ENCODE measurements around the gene CRTC2.
"Not testable (repeated sequence)": the region's sequence is repeated elsewhere in the genome, so short reads cannot be mapped to it uniquely, and the experiment has no call there.

CRTC2 gene

GRCh38 chr1:153919876-153920852 is 38.2 kb downstream of the CRTC2 start:
- H3K4me3 ChIP-seq (ENCODE audit: low read depth, low read length): no peak overlapping the region
- in situ Hi-C loops (cut with HindIII; ENCODE audit: low pct_ligation_motif_present, low sequenced_read_pairs): no loop called here
- DNase-seq: no peak
- peak; percentile 54 for TF ChIP-seq CTCF (IDR thresholded peaks at IDR 0.05; ENCODE audit: low read depth, low read length, missing control alignments)
- no peak overlapping the region for H3K27ac ChIP-seq
- H3K36me3 ChIP-seq (replicated peaks): no peaks in the 10 kb centered on the region
- H3K27me3 ChIP-seq (replicated peaks): no peaks in the 10 kb centered on the region

- TF ChIP-seq CTCF (IDR thresholded peaks at IDR 0.05; ENCODE audit: low read depth, low read length, missing control alignments): no peak
- DNase-seq: no peak
- H3K27ac ChIP-seq: no peak overlapping the region
- in situ Hi-C loops (cut with HindIII; ENCODE audit: low pct_ligation_motif_present, low sequenced_read_pairs): no loop called here
- no peak overlapping the region for H3K4me3 ChIP-seq (ENCODE audit: low read depth, low read length)
- no peaks in the 10 kb centered on the region for H3K36me3 ChIP-seq (replicated peaks)
- H3K27me3 ChIP-seq (replicated peaks): no peaks in the 10 kb centered on the region
These were observed 42.1 kb downstream of the CRTC2 start for GRCh38 chr1:153916297-153916696.

GRCh38 chr1:153912349-153912748 is 46.1 kb downstream of the CRTC2 start:
- no peaks in the 10 kb centered on the region for H3K27me3 ChIP-seq (replicated peaks)
- no peak overlapping the region for H3K4me3 ChIP-seq (ENCODE audit: low read depth, low read length)
- in situ Hi-C loops (cut with HindIII; ENCODE audit: low pct_ligation_motif_present, low sequenced_read_pairs): no loop called here
- no peaks in the 10 kb centered on the region for H3K36me3 ChIP-seq (replicated peaks)
- no peak for DNase-seq
- H3K27ac ChIP-seq: no peak overlapping the region
- TF ChIP-seq CTCF (IDR thresholded peaks at IDR 0.05; ENCODE audit: low read depth, low read length, missing control alignments): no peak

DNA sequence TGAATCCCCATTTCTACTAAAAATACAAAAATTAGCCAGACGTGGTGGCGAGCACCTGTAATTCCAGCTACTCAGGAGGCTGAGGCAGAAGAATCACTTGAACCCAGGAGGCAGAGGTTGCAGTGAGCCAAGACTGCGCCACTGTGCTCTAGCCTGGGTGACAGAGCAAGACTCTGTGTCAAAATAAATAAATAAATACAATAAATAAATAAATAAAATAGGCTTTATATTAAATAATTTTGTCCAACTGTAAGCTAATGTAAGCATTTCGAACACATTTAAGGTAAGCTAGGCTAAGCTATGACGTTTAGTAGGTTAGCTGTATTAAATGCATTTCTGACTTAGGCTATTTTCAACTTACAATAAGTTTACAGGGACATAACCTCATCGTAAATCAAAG is 47.9 kb downstream of the CRTC2 start:
- H3K27me3 ChIP-seq (replicated peaks); H3K27ac ChIP-seq; DNase-seq; H3K4me3 ChIP-seq (ENCODE audit: low read depth, low read length); in situ Hi-C loops (cut with HindIII; ENCODE audit: low pct_ligation_motif_present, low sequenced_read_pairs); H3K36me3 ChIP-seq (replicated peaks): not testable (repeated sequence)

DNA sequence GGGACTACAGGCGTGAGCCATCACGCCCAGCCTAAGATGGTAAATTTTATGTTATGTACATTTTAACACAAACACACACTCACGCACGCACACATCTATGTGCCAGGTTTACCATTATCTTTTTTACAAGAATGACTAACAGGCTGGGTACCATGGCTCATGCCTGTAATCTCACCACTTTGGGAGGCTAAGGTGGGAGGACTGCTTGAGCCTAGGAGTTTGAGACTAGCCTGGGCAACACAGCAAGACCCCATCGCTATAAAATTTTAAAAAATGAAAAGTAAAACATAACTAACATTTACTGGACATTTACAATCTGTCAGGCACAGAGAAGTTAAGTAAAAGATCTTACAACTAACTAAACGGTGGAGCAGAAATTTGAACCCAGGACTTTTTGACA is 50.3 kb downstream of the CRTC2 start:
- Histone ChIP-seq H3K27ac (no peak overlapping the region), H3K36me3 (replicated peaks) (no peaks in the 10 kb centered on the region), H3K27me3 (replicated peaks) (no peaks in the 10 kb centered on the region), H3K4me3 (ENCODE audit: low read depth, low read length) (no peak overlapping the region)
- no peak for DNase-seq
- TF ChIP-seq CTCF (IDR thresholded peaks at IDR 0.05; ENCODE audit: low read depth, low read length, missing control alignments): no peak
- in situ Hi-C loops (cut with HindIII; ENCODE audit: low pct_ligation_motif_present, low sequenced_read_pairs): no loop called here

- no peaks in the 10 kb centered on the region for H3K36me3 ChIP-seq (replicated peaks)
- no peak overlapping the region for H3K4me3 ChIP-seq (ENCODE audit: low read depth, low read length)
- in situ Hi-C loops (cut with HindIII; ENCODE audit: low pct_ligation_motif_present, low sequenced_read_pairs): no loop called here
- no peak for TF ChIP-seq CTCF (IDR thresholded peaks at IDR 0.05; ENCODE audit: low read depth, low read length, missing control alignments)
- H3K27ac ChIP-seq: no peak overlapping the region
- H3K27me3 ChIP-seq (replicated peaks): no peaks in the 10 kb centered on the region
- no peak for DNase-seq
These were observed 51.3 kb downstream of the CRTC2 start for GRCh38 chr1:153907134-153907533.
